GM23338 (cell line): Measurements from ENCODE around the gene CSTF1. TPM values are rescaled to one million over a fixed set of nuclear protein-coding genes. Genes with fewer than 3 reads are reported as not detected.

Source experiments
- ATAC-seq: fragments of 200-7000 bp; cut with Tn5 transposase; 3 replicates; pipeline ENCODE4 v1.9.1; 2020
- DNase-seq: peaks from one replicate; pipeline ENCODE4 v3.0.0-alpha.2; 2015; ENCODE audit warnings: low spot score
- H2AFZ ChIP-seq: fragments of 200-600 bp; sonication (generic); 2 replicates; pipeline ENCODE4 v1.8.0; 2016; ENCODE audit warnings: antibody characterized with exemption, mild to moderate bottlenecking, moderate library complexity
- H3F3A ChIP-seq: fragments of 200-600 bp; sonication (generic); replicated peaks from 2 replicates; pipeline ENCODE4 v1.8.0; 2017; ENCODE audit warnings: antibody characterized with exemption, mixed run types, low read depth
- H3K27ac ChIP-seq: fragments of 200-600 bp; sonication (generic); 2 replicates; pipeline ENCODE4 v1.6.1; 2016; ENCODE audit warnings: low read depth
- H3K27me3 ChIP-seq: fragments of 200-600 bp; sonication (generic); 2 replicates; pipeline ENCODE4 v1.8.0; 2016; ENCODE audit warnings: mild to moderate bottlenecking, mixed run types, moderate library complexity; ENCODE audit not compliant: insufficient read depth
- H3K36me3 ChIP-seq: fragments of 200-600 bp; sonication (generic); 2 replicates; pipeline ENCODE4 v1.8.0; 2016; ENCODE audit warnings: mild to moderate bottlenecking; ENCODE audit not compliant: insufficient read depth
- H3K4me1 ChIP-seq: fragments of 200-600 bp; sonication (generic); 2 replicates; pipeline ENCODE4 v1.8.0; 2016; ENCODE audit warnings: mild to moderate bottlenecking, moderate library complexity; ENCODE audit not compliant: insufficient read depth
- H3K4me2 ChIP-seq: fragments of 200-600 bp; sonication (generic); 2 replicates; pipeline ENCODE4 v1.7.1; 2017; ENCODE audit warnings: mixed run types
- H3K4me3 ChIP-seq: fragments of 200-600 bp; sonication (generic); 2 replicates; pipeline ENCODE4 v1.6.1; 2016; ENCODE audit warnings: mixed run types
- H3K79me2 ChIP-seq: fragments of 200-600 bp; sonication (generic); replicated peaks from 2 replicates; pipeline ENCODE4 v1.8.0; 2017; ENCODE audit warnings: mild to moderate bottlenecking; ENCODE audit not compliant: insufficient read depth
- H3K9me2 ChIP-seq: fragments of 200-600 bp; sonication (generic); 2 replicates; pipeline ENCODE4 v1.8.0; 2017; ENCODE audit not compliant: insufficient read depth
- H4K20me1 ChIP-seq: fragments of 200-600 bp; sonication (generic); replicated peaks from 2 replicates; pipeline ENCODE4 v1.8.0; 2017; ENCODE audit warnings: mild to moderate bottlenecking; ENCODE audit not compliant: insufficient read depth
- H3K27ac Mint-ChIP-seq: 2 replicates; pipeline ENCODE4 v1.8.0; 2020; ENCODE audit warnings: inconsistent platforms, mild to moderate bottlenecking, moderate library complexity, mixed read lengths
- H3K27me3 Mint-ChIP-seq: 3 replicates; pipeline ENCODE4 v1.8.0; 2022; ENCODE audit warnings: low read depth, mild to moderate bottlenecking, moderate library complexity, mixed read lengths, inconsistent platforms; ENCODE audit not compliant: insufficient read depth, poor library complexity
- H3K36me3 Mint-ChIP-seq: 3 replicates; pipeline ENCODE4 v1.8.0; 2021; ENCODE audit warnings: low read depth, mild to moderate bottlenecking, inconsistent platforms, moderate library complexity, mixed read lengths
- H3K4me1 Mint-ChIP-seq: 3 replicates; pipeline ENCODE4 v1.8.0; 2020; ENCODE audit warnings: mild to moderate bottlenecking, inconsistent platforms, mixed read lengths
- H3K4me3 Mint-ChIP-seq: 3 replicates; pipeline ENCODE4 v1.8.0; 2021; ENCODE audit warnings: moderate library complexity, mild to moderate bottlenecking, inconsistent platforms, mixed read lengths
- H3K9me3 Mint-ChIP-seq: 3 replicates; pipeline ENCODE4 v1.8.0; 2020; ENCODE audit warnings: moderate library complexity, mild to moderate bottlenecking, inconsistent platforms, mixed read lengths
- CREB1 ChIP-seq: fragments of 250-450 bp; sonication (Bioruptor Pico); IDR thresholded peaks from 2 replicates; pipeline ENCODE4 v1.5.0; 2020; ENCODE audit warnings: low read depth, mild to moderate bottlenecking, moderate library complexity
- EZH2phosphoT487 ChIP-seq: fragments of 200-600 bp; sonication (generic); IDR thresholded peaks from one replicate; pipeline ENCODE4 v1.8.1; 2018; ENCODE audit warnings: antibody characterized with exemption; ENCODE audit not compliant: unreplicated experiment
- NANOG ChIP-seq: IDR thresholded peaks from 2 replicates; pipeline ENCODE4 v1.6.1; 2016; ENCODE audit warnings: antibody characterized with exemption, borderline replicate concordance
- ZNF114 ChIP-seq: fragments of 250-450 bp; sonication (Bioruptor Pico); IDR thresholded peaks from 2 replicates; pipeline ENCODE4 v1.5.0; 2020; ENCODE audit warnings: mild to moderate bottlenecking, moderate library complexity
- ZNF462 ChIP-seq: fragments of 250-450 bp; sonication (Bioruptor Pico); IDR thresholded peaks from 2 replicates; pipeline ENCODE4 v1.5.0; 2020; ENCODE audit warnings: mild to moderate bottlenecking, moderate library complexity
- polyA plus RNA-seq: library from polyadenylated mRNA; unstranded; fragments of >200 nt; fragmentation: Nextera tagmentation; extraction: Ambion mirVana; gene quantifications from 2 replicates; pipeline ENCODE4 v1.2.1, GENCODE V29; 2016
- total RNA-seq: library from RNA; depleted of rRNA; stranded (reverse); fragments of >200 nt; shearing (Covaris generic); gene quantifications from 2 replicates; pipeline ENCODE4 v1.2.3, GENCODE V29; 2014
- TF ChIP-seq, protein P1 (sequence below), 2 experiments: fragments of 200-600 bp in 1 of 2; sonication (generic) in 1 of 2; conservative IDR thresholded peaks; 2 replicates each; pipeline versions ENCODE4 v1.5.1 to v1.6.1; 2016 to 2017; ENCODE audit warnings: antibody characterized with exemption in 2 of 2, low read depth in 2 of 2, mild to moderate bottlenecking in 2 of 2, moderate library complexity in 1 of 2

The CSTF1 gene
- total and polyA plus RNA-seq, 2 experiments from 2014 or later = 21.5 to 62.3 TPM

DNA sequence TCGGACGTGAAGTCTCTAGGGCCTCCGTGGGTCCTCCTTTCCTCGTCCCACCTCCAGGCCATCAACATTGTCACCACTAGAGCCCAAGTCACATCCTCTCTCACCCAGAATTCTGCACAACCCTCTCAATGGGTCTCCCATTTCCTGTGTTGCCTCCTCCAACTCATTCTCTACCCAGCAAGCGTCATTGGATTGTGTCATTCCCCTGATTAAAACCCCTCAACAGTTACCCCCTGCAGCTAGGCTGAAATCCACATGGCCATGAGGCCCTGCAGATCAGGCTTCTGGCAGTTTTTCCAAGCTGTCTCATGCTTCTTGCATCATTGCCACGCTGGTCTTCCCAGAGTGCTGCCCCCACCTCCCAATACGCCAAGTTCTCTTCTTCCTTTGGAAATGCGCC lies 46.5 kb upstream of the CSTF1 start (continued):
- TF ChIP-seq, protein P1, sequence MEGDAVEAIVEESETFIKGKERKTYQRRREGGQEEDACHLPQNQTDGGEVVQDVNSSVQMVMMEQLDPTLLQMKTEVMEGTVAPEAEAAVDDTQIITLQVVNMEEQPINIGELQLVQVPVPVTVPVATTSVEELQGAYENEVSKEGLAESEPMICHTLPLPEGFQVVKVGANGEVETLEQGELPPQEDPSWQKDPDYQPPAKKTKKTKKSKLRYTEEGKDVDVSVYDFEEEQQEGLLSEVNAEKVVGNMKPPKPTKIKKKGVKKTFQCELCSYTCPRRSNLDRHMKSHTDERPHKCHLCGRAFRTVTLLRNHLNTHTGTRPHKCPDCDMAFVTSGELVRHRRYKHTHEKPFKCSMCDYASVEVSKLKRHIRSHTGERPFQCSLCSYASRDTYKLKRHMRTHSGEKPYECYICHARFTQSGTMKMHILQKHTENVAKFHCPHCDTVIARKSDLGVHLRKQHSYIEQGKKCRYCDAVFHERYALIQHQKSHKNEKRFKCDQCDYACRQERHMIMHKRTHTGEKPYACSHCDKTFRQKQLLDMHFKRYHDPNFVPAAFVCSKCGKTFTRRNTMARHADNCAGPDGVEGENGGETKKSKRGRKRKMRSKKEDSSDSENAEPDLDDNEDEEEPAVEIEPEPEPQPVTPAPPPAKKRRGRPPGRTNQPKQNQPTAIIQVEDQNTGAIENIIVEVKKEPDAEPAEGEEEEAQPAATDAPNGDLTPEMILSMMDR (conservative IDR thresholded peaks at IDR 0.05; ENCODE audit: low read depth in 2 of 2) = no peak
- no peak for TF ChIP-seq NANOG
- TF ChIP-seq ZNF114 (CRISPR knock-in tag) = no peak
- no peak for TF ChIP-seq EZH2phosphoT487

DNA sequence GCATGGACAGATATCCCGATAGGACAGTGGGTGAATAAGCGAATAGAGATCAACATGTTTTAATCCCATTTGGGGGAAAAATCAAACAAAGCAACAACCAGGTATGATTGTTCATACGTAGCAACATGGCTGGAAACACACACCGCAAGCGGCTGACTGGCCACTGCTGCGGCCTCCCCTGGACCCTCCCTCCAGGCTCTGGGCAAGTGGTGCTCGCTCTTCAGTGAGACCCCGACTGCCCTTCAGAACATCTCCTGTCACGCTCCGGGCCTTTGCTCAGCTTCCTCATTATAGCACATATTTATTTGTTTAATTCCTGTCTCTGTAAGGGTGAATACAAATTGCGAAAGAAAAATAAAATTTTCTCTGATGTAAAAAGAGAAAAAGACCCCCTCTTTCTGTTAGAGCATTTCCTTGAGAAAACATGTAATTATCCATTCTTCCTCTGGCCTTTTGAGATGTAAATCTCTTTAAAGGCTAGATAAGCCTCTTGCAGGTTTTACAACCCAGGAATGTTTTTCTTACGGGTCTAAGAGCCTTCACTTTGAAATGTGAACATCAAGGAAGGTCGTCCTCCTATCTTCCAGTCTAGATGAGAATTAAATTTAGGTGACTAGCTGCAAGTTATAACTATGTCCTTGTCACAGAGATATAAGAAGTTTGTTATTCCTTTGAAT lies 44.7 kb upstream of the CSTF1 start:
- H3K4me1 ChIP-seq = peaks cover 16% of the 10 kb centered on the region
- H3K9me2 ChIP-seq = no peaks in the 10 kb centered on the region
- Mint-ChIP-seq H3K27me3 (peaks cover 35% of the 10 kb centered on the region), H3K9me3 (peaks cover 3% of the 10 kb centered on the region; the same call in 1 of the 3 replicates), H3K4me1 (peaks cover 16% of the 10 kb centered on the region), H3K4me3 (peak overlapping the region; percentile 10), H3K27ac (no peak overlapping the region), H3K36me3 (no peaks in the 10 kb centered on the region)
- DNase-seq (peak; percentile 44), ATAC-seq (0 out of 3 replicates have a peak, but pooled peaks have one; percentile 21)
- peak overlapping the region; percentile 50 for H3K4me2 ChIP-seq
- H4K20me1 ChIP-seq = no peaks in the 10 kb centered on the region
- H3K27ac ChIP-seq = no peak overlapping the region
- H3K4me3 ChIP-seq = peak overlapping the region; percentile 9; the same call in 1 of the 2 replicates
- no peak overlapping the region for H2AFZ ChIP-seq
- no peaks in the 10 kb centered on the region for H3F3A ChIP-seq
- no peak for TF ChIP-seq ZNF114 (CRISPR knock-in tag)
- no peak for TF ChIP-seq CREB1
- no peak for TF ChIP-seq ZNF462 (CRISPR knock-in tag)
- no peaks in the 10 kb centered on the region for H3K36me3 ChIP-seq
- no peaks in the 10 kb centered on the region for H3K79me2 ChIP-seq
- peaks cover 70% of the 10 kb centered on the region for H3K27me3 ChIP-seq
